Endothelial cell (in vitro differentiated cells): Measurements from ENCODE around the gene TLR2. TPM values are rescaled to one million over a fixed set of nuclear protein-coding genes. Genes with fewer than 3 reads are reported as not detected.

Experiments used
- DNase-seq: peaks from one replicate; pipeline ENCODE4 v3.0.0; 2021; ENCODE audit warnings: low spot score
- H3K27ac Mint-ChIP-seq: one replicate; pipeline ENCODE4 v1.8.0; 2021; ENCODE audit warnings: mixed read lengths, inconsistent platforms; ENCODE audit not compliant: unreplicated experiment
- H3K27me3 Mint-ChIP-seq: one replicate; pipeline ENCODE4 v1.8.0; 2021; ENCODE audit warnings: mild to moderate bottlenecking, moderate library complexity, mixed read lengths, inconsistent platforms; ENCODE audit not compliant: unreplicated experiment
- H3K36me3 Mint-ChIP-seq: one replicate; pipeline ENCODE4 v1.8.0; 2021; ENCODE audit warnings: mild to moderate bottlenecking, low read depth, mixed read lengths, inconsistent platforms; ENCODE audit not compliant: unreplicated experiment
- H3K4me1 Mint-ChIP-seq: one replicate; pipeline ENCODE4 v1.8.0; 2021; ENCODE audit warnings: mild to moderate bottlenecking, mixed read lengths, inconsistent platforms; ENCODE audit not compliant: unreplicated experiment
- H3K4me3 Mint-ChIP-seq: one replicate; pipeline ENCODE4 v1.8.0; 2021; ENCODE audit warnings: mild to moderate bottlenecking, mixed read lengths, inconsistent platforms; ENCODE audit not compliant: unreplicated experiment
- H3K9me3 Mint-ChIP-seq: one replicate; pipeline ENCODE4 v1.8.0; 2021; ENCODE audit warnings: mixed read lengths, inconsistent platforms; ENCODE audit not compliant: unreplicated experiment
- CTCF ChIP-seq: fragments of 200-600 bp; sonication (generic); IDR thresholded peaks from one replicate; pipeline ENCODE4 v1.5.0; 2021; ENCODE audit warnings: antibody characterized with exemption; ENCODE audit not compliant: unreplicated experiment
- total RNA-seq: library from RNA; stranded (reverse); fragmentation: NEBNext Ultra II Directional; extraction: Animal tissue kit (Norgen Biotek cat#: 25700); gene quantifications from one replicate; pipeline ENCODE4 v1.2.1, GENCODE V29; 2021; ENCODE audit not compliant: unreplicated experiment

Gene TLR2
- total RNA-seq, 1 donor from 2014 or later, result not detected

GRCh38 chr4:153725831-153726154 is 41.7 kb downstream of the TLR2 start:
- H3K27ac Mint-ChIP-seq, result no peak overlapping the region
- no peaks in the 10 kb centered on the region for H3K9me3 Mint-ChIP-seq
- H3K4me1 Mint-ChIP-seq, result peaks cover 7% of the 10 kb centered on the region
- no peak for TF ChIP-seq CTCF
- no peak overlapping the region for H3K4me3 Mint-ChIP-seq
- no peak for DNase-seq
- H3K36me3 Mint-ChIP-seq, result no peaks in the 10 kb centered on the region
- peaks cover 1% of the 10 kb centered on the region for H3K27me3 Mint-ChIP-seq

- H3K4me3 Mint-ChIP-seq, result no peak overlapping the region
Observed at GRCh38 chr4:153728151-153728550, 44.1 kb downstream of the TLR2 start.

GRCh38 chr4:153728660-153729059 is 44.6 kb downstream of the TLR2 start:
- peaks cover 11% of the 10 kb centered on the region for H3K4me1 Mint-ChIP-seq
- no peak overlapping the region for H3K4me3 Mint-ChIP-seq
- DNase-seq, result no peak
- H3K27me3 Mint-ChIP-seq, result no peaks in the 10 kb centered on the region
- no peaks in the 10 kb centered on the region for H3K36me3 Mint-ChIP-seq
- H3K27ac Mint-ChIP-seq, result no peak overlapping the region
- TF ChIP-seq CTCF, result no peak
- no peaks in the 10 kb centered on the region for H3K9me3 Mint-ChIP-seq

More at GRCh38 chr4:153728151-153728550, 44.1 kb downstream of the TLR2 start:
- Mint-ChIP-seq H3K27me3 (peaks cover 1% of the 10 kb centered on the region), H3K4me1 (peaks cover 11% of the 10 kb centered on the region), H3K36me3 (no peaks in the 10 kb centered on the region), H3K9me3 (no peaks in the 10 kb centered on the region), H3K27ac (no peak overlapping the region)
- no peak for DNase-seq
- TF ChIP-seq CTCF, result no peak

GRCh38 chr4:153729895-153730294 is 45.8 kb downstream of the TLR2 start:
- H3K4me3 Mint-ChIP-seq, result no peak overlapping the region
- no peak for TF ChIP-seq CTCF
- peaks cover 3% of the 10 kb centered on the region for H3K4me1 Mint-ChIP-seq
- H3K9me3 Mint-ChIP-seq, result no peaks in the 10 kb centered on the region
- DNase-seq, result no peak
- no peaks in the 10 kb centered on the region for H3K27me3 Mint-ChIP-seq
- no peaks in the 10 kb centered on the region for H3K36me3 Mint-ChIP-seq
- no peak overlapping the region for H3K27ac Mint-ChIP-seq

- Mint-ChIP-seq H3K36me3 (no peaks in the 10 kb centered on the region), H3K27me3 (no peaks in the 10 kb centered on the region), H3K27ac (no peak overlapping the region), H3K4me3 (no peak overlapping the region), H3K9me3 (no peaks in the 10 kb centered on the region), H3K4me1 (peaks cover 9% of the 10 kb centered on the region)
- no peak for DNase-seq
- TF ChIP-seq CTCF, result no peak
Observed at GRCh38 chr4:153731239-153731638, 47.2 kb downstream of the TLR2 start.
